ENCODE results near the gene XRCC6.
"Not testable (repeated sequence)": the region's sequence is repeated elsewhere in the genome, so short reads cannot be mapped to it uniquely, and the experiment has no call there.

The XRCC6 gene

GRCh38 chr22:41598891-41599635, 22.0 kb upstream of the XRCC6 start:
- DNase-seq (ENCODE audit: low spot score) = no peak

DNA sequence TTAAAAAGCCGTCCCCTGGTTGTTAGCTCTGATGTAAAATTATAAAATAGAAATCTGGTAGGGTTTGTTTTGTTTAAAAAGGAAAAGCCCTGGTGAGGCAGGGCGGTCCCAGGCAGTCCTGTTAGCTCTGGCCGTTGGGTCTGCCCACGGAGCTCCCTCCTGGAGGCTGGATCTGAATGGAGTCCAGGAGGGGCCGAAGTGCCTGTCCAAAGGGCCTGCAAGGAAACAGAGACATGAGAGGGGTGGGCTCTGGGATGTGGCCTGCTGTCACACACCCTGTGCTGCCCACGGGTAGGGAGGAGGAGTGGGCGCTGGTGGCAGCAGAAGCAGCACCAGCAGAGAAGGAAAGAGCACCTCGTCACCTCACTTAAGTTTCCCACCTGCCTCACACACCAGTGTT, 20.1 kb upstream of the XRCC6 start:
- no peak for DNase-seq (ENCODE audit: low spot score)

- DNase-seq (ENCODE audit: low spot score) = peak; percentile 85
Measured at GRCh38 chr22:41603873-41604332, 17.2 kb upstream of the XRCC6 start.

- no peak for DNase-seq (ENCODE audit: low spot score)
Measured at GRCh38 chr22:41608386-41608785, 12.7 kb upstream of the XRCC6 start.

DNA sequence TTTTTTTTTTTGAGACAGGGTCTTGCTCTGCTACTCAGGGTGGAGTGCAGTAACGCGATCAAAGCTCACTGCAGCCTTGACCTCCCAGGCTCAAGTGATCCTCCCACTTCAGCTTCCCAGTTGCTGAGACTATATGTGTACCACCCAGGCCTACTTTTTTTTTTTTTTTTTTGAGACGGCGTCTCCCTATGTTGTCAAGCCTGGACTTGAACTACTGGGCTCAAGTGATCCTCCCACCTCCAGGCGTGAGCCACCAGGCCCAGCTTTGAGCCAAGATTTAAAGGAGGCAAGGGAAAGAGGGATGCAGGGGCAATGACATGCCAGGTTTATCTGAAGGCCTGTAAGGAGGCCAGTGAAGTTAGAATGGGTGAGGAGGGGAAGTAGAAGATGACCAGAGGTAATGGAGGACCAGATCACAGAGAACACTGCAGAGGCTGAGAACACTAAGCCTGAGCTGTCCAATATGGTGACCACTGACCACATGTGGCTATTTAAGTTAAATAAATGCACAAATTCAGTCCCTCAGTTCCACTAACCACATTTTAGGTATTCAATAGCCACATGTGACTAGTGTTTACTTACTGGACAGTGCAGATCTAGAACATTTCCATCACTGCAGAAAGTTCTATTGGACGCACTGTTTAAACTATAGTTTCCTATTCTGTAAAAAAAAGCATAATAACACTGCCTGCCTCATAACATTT, 8.3 kb upstream of the XRCC6 start:
- DNase-seq (ENCODE audit: low spot score) = no peak

DNA sequence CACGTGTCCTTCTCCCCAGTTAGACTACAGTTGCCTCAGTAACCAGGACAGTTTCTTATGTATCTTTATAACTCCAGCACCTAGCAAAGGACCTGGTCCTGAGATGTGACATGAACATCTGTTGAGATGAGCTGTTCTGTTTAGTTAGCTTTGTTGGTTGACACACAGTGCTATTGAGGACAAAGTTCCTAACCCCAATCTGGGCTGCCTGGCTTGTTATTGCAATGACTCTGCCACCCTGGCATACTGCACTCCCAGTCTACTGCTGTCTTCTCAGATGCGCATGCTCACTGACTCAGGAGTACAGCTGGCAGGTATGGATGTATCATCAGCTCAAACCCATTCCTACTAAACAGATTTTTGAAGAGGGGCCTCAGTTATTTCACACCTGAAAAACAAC, 7.6 kb upstream of the XRCC6 start:
- no peak for DNase-seq (ENCODE audit: low spot score)

DNA sequence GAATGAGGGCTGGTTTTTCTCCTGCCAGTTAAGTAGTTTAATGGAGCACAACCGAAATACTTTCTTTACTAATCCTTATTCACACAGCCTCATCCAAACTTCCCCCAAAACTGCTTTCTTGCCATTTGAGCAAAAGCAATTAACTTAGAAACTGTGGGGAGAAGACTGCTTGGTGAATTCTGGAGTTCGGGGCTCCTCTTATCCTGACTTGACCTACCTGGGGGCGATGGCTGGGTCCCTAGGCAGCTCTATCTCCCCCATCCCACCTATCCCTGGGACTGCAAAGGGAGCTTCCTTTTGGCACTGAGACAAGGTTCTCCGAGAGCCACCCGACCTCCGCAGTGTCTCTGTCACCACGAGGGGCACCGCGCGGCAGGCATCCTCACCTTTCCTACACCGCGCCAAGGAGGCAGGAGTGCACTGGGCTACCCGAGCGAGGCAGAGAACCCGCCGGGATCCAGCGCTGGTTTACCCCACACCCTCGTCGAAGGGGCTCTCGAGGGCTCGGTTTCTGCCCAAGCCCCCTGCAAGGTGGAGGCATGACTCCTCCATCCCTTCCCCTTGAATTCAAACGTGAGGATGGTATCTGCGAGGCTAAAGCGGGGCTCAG, 1.0 kb upstream of the XRCC6 start:
- peak; percentile 42 for DNase-seq (ENCODE audit: low spot score)

DNA sequence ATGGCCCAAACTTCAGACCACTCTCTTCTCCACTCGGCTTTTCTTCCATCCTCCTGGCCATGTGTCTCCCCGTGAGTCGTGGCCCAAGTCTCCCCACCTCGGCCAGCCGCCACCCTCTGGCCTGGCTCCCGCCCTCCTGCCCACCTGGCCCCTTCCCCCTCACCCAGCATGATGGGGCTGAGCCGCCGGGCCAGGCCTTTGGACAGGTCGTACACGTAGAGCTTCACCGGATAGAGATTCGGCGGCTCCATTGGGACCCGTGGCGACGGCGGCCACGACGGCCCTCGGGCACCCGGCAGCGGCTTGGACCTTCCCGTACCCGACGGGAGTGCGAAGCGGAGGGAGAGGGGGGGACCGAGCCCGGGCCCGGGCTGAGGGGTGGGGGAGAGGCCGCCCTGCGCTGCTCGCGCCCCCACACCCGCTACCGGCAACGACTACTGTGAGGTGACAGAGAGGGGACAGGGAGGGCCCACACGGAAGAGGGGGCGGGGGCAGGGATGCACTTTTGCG, 451 bp upstream of the XRCC6 start, which contains the start of gene DESI1:
Gene DESI1, minus strand, starts transcription at position 455 of the 510 bp plus-strand sequence. Its CDS starts 204 bp downstream, at position 251.
- no peak for DNase-seq (ENCODE audit: low spot score)

GRCh38 chr22:41621911-41622179, 750 bp downstream of the XRCC6 start:
- no peak for DNase-seq (ENCODE audit: low spot score)

DNA sequence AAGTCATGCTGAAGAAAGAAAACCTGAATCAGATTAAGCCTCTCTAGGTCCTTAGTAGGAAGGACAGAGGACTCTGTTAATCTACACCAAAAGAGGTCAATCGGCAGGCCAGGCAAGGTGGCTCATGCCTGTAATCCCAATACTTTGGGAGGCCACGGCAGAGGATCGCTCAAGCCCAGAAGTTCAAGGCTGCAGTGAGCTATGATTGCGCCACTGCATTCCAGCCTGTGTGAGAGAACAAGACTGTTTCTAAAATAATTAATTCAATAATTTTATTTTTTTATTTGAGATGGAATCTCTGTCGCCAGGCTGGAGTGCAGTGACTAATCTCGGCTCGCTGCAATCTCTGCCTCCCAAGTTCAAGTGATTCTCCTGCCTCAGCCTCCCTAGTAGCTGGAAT, 4.5 kb downstream of the XRCC6 start:
- DNase-seq (ENCODE audit: low spot score) = no peak

DNA sequence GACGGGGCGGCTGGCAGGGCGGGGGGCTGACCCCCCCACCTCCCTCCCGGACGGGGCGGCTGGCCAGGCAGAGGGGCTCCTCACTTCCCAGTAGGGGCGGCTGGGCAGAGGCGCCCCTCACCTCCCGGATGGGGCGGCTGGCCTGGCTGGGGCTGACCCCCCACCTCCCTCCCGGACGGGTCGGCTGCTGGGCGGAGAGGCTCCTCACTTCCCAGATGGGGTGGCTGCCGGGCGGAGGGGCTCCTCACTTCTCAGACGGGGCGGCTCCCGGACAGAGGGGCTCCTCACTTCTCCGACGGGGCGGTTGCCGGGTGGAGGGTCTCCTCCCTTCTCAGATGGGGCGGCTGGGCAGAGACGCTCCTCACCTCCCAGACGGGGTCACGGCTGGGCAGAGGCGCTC, 10.0 kb downstream of the XRCC6 start:
- DNase-seq (ENCODE audit: low spot score) = not testable (repeated sequence)

GRCh38 chr22:41631615-41632014, 10.5 kb downstream of the XRCC6 start:
- not testable (repeated sequence) for DNase-seq (ENCODE audit: low spot score)

GRCh38 chr22:41634610-41635009, 13.5 kb downstream of the XRCC6 start:
- DNase-seq (ENCODE audit: low spot score) = not testable (repeated sequence)

DNA sequence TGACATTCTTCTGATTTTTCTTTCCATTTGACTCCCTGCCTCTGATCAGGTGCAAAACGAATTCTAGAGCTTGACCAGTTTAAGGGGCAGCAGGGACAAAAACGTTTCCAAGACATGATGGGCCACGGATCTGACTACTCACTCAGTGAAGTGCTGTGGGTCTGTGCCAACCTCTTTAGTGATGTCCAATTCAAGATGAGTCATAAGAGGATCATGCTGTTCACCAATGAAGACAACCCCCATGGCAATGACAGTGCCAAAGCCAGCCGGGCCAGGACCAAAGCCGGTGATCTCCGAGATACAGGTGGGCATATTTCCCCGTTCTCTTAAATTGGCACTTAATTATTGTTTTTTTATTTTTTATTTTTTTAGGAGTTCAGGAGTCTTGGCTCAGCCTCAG, 15.4 kb downstream of the XRCC6 start:
- no peak for DNase-seq (ENCODE audit: low spot score)

- DNase-seq (ENCODE audit: low spot score) = not testable (repeated sequence)
Measured at GRCh38 chr22:41637623-41638022, 16.5 kb downstream of the XRCC6 start.

DNA sequence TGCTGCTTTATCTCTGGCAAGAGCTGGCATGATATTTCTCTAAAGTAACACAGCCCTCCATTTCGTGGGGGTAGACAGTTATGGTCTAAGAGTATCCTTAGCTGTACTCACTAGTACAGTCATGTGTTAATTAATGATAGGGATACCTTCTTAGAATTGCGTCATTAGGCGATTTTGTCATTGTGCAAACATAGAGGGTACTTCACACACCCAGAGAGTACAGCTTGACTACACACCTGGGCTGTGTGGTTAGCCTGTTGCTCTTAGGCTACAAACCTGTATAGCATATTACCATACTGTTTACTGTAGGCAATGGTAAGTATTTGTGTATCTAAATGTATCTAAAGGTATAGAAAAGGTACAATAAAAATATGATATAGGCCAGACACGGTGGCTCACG, 17.0 kb downstream of the XRCC6 start:
- DNase-seq (ENCODE audit: low spot score) = no peak

DNA sequence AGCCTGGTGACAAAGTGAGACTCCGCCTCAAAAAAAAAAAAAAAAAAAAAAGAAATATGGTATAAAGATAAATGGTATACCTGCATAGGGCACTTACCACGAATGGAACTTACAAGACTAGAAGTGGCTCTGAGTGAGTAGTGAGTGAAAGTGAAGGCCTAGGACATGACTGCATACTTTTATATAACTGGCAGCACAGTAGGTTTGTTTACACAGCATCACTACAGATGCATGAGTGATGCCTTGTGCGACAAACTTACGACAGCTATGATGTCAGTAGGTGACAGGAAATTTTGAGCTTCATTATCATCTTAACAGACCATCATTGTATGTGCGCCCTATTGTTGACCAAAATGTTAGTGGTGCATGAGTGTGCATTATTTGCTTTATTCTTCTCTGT, 17.7 kb downstream of the XRCC6 start:
- DNase-seq (ENCODE audit: low spot score) = no peak

- no peak for DNase-seq (ENCODE audit: low spot score)
Measured at GRCh38 chr22:41641854-41642253, 20.8 kb downstream of the XRCC6 start.

- no peak for DNase-seq (ENCODE audit: low spot score)
Measured at GRCh38 chr22:41642331-41643110, 21.4 kb downstream of the XRCC6 start.

- DNase-seq (ENCODE audit: low spot score) = no peak
Measured at GRCh38 chr22:41647771-41648170, 26.7 kb downstream of the XRCC6 start.

- no peak for DNase-seq (ENCODE audit: low spot score)
Measured at GRCh38 chr22:41648432-41648831, 27.3 kb downstream of the XRCC6 start.

- no peak for DNase-seq (ENCODE audit: low spot score)
Measured at GRCh38 chr22:41650229-41650628, 29.1 kb downstream of the XRCC6 start.
